DOHH2 (cell line): ENCODE data around the gene SCAF1.

Experiments
- EZH2phosphoT487 ChIP-seq: fragments of 200-600 bp; sonication (generic); IDR thresholded peaks from 2 replicates; pipeline ENCODE4 v1.6.1; 2017; ENCODE audit warnings: borderline replicate concordance, mild to moderate bottlenecking, antibody characterized with exemption, low read length, moderate library complexity, mixed read lengths
- TF ChIP-seq, protein P1 (sequence below): fragments of 200-600 bp; sonication (generic); IDR thresholded peaks from one replicate; pipeline ENCODE4 v1.5.1; 2014; ENCODE audit warnings: antibody characterized with exemption, mild to moderate bottlenecking, low read depth, low read length; ENCODE audit not compliant: poor library complexity, severe bottlenecking

DNA sequence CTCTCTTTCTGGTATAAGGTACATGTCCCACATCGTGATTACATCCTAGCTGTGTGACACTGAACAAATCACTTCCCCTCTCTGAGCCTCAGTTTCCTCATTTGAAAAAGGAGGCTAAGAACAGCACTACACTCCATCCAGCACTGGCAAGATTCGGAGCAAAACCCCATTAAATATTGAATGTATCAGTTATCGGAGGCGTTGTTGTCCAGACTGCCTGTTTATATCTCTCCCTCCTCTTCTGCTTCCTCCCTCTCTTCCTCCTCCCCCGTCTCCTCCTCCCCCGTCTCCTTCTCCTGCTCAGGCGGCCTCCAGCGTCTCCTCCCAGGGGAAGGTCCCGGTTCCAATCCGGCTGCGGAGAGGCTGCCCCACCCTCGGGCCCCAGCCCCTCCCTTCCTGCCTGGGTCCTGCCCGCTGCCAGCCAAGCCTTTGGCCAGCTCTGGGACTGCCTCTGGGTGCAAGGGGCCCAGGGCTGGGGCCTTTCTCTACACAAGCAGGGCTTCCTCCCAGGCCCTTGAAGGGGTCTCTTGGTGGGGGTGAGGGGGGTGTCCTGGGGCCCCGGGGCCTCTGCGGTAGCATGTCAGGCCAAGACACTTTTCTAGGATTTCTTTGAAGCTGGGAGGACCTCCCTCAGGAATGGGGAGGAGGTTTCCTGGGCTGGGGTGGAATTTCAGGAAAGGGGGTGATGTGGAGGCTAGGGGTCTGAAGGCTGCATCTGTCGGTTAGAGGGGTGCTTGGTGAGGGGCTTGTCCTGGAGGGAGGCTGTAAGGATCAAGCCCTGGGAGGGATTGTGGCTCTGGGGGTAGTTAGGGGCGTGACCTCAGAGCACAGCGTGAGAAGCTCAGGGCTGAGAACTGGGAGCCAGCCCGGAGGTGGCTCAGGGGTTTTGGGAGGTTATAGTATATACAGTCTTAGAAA, 3.9 kb upstream of the SCAF1 start:
- TF ChIP-seq, protein P1, sequence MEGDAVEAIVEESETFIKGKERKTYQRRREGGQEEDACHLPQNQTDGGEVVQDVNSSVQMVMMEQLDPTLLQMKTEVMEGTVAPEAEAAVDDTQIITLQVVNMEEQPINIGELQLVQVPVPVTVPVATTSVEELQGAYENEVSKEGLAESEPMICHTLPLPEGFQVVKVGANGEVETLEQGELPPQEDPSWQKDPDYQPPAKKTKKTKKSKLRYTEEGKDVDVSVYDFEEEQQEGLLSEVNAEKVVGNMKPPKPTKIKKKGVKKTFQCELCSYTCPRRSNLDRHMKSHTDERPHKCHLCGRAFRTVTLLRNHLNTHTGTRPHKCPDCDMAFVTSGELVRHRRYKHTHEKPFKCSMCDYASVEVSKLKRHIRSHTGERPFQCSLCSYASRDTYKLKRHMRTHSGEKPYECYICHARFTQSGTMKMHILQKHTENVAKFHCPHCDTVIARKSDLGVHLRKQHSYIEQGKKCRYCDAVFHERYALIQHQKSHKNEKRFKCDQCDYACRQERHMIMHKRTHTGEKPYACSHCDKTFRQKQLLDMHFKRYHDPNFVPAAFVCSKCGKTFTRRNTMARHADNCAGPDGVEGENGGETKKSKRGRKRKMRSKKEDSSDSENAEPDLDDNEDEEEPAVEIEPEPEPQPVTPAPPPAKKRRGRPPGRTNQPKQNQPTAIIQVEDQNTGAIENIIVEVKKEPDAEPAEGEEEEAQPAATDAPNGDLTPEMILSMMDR, result no peak
- no peak for TF ChIP-seq EZH2phosphoT487
